PFSK-1 (cell line): Measurements from ENCODE around the gene PITPNM1.

Source experiments
- FOXP2 ChIP-seq: optimal IDR thresholded peaks from 2 replicates; pipeline ENCODE3; 2011; ENCODE audit warnings: borderline replicate concordance, control low read depth, inconsistent platforms; ENCODE audit not compliant: insufficient read depth; ENCODE audit errors: extremely low read length, extremely low read depth
- POLR2AphosphoS5 ChIP-seq: IDR thresholded peaks from 2 replicates; pipeline ENCODE4 v1.6.1; 2012; ENCODE audit warnings: low read depth, mild to moderate bottlenecking, control low read depth, low read length, moderate library complexity
- REST ChIP-seq, 2 experiments: IDR thresholded peaks; 2 replicates each; pipeline versions ENCODE4 v1.6.1 to v1.8.0; 2011 to 2012; ENCODE audit warnings: low read depth in 2 of 2, low read length in 2 of 2, control low read depth in 1 of 2, inconsistent platforms in 1 of 2, mild to moderate bottlenecking in 1 of 2, moderate library complexity in 1 of 2; ENCODE audit not compliant: insufficient read depth in 1 of 2
- SIN3A ChIP-seq: IDR thresholded peaks from 2 replicates; pipeline ENCODE4 v1.6.1; 2012; ENCODE audit warnings: mild to moderate bottlenecking, low read length, moderate library complexity, borderline replicate concordance; ENCODE audit not compliant: insufficient read depth
- TAF1 ChIP-seq: IDR thresholded peaks from 2 replicates; pipeline ENCODE4 v1.6.1; 2012; ENCODE audit warnings: low read length, control low read depth, borderline replicate concordance; ENCODE audit not compliant: insufficient read depth

Gene PITPNM1

DNA sequence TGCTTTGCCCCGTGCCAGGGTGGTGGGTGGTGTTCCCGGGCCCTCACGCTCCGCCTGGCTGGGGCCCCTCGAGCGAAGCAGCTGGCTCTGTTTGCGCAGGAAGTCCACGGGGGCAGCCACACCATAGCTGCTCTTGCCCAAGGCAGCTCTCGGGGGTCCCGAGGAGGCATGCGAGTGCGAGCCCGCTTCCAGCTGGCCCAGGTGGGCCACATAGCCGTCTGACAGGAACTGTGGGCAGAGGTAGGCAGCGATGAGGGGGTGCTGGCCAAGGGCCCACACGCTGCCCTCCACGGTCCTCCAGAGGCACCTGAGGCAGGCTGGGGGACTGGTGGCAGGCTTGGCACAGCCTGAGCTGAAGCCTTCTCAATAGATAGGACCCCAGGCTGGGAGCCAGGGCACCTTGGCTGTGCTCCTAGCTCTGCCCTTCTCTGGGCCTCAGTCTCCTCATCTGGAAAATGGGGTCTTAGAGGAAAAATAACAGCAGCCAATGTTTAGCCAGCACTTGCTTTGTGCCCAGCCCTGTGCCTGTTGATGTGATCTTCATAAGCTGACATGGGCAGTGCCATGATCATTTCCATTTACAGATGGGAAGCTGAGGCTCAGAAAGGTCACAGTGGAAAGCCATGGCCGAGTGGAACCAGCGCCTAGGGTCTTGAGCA, 13.0 kb downstream of the PITPNM1 start:
- TF ChIP-seq POLR2AphosphoS5 (no peak), FOXP2 (no peak), REST (IDR thresholded peaks at IDR 0.05; ENCODE audit: insufficient read depth in 1 of 2, low read depth in 2 of 2, low read length in 2 of 2) (no peak), SIN3A (no peak)

- TF ChIP-seq REST (IDR thresholded peaks at IDR 0.05; ENCODE audit: insufficient read depth in 1 of 2, low read depth in 2 of 2, low read length in 2 of 2) (no peak), FOXP2 (no peak), SIN3A (no peak), POLR2AphosphoS5 (no peak), TAF1 (no peak)
These were observed 13.7 kb downstream of the PITPNM1 start for GRCh38 chr11:67491276-67492068.

- TF ChIP-seq FOXP2 (no peak), SIN3A (no peak), TAF1 (no peak), POLR2AphosphoS5 (no peak), REST (IDR thresholded peaks at IDR 0.05; ENCODE audit: insufficient read depth in 1 of 2, low read depth in 2 of 2, low read length in 2 of 2) (no peak)
These were observed 14.5 kb downstream of the PITPNM1 start for GRCh38 chr11:67490727-67491065.

DNA sequence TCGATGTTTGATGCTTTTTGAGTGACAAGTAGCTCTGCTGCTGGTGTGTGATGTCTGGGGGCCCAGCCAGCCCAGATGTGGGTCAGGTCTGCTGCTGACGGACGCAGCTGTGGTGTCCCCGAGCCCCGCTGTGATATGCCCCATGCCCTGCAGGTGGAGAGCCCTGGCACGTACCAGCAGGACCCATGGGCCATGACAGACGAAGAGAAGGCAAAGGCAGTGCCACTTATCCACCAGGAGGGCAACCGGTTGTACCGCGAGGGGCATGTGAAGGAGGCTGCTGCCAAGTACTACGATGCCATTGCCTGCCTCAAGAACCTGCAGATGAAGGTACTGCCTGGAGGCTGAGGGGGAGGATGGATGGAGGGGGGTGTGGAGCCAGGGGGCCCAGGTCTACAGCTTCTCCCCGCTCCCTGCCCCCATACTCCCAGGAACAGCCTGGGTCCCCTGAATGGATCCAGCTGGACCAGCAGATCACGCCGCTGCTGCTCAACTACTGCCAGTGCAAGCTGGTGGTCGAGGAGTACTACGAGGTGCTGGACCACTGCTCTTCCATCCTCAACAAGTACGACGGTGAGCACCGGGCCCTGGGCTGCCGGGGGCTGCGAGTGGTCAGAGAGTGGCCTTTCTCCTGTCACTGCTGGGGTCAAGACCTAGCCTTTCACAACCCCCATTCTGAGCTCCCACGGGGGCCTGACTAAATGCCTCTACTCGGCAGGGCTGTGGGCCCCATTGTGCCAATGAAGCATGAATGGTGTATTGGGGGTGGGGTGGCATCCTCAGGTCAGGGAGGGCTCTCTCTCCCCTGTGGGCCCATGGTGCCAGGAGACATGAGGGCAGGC, 15.1 kb downstream of the PITPNM1 start:
- TF ChIP-seq SIN3A = no peak
- TF ChIP-seq POLR2AphosphoS5 = no peak
- TF ChIP-seq FOXP2 = no peak
- TF ChIP-seq TAF1 = no peak
- TF ChIP-seq REST (IDR thresholded peaks at IDR 0.05; ENCODE audit: insufficient read depth in 1 of 2, low read depth in 2 of 2, low read length in 2 of 2) = no peak
